Activated CD4-positive, alpha-beta T cell treated with anti-CD3 and anti-CD28 coated beads for 1 hour (primary cell): ENCODE data around the gene IGFALS.

ENCODE experiments used
- DNase-seq: peaks from one replicate; pipeline ENCODE4 v3.0.0-alpha.2; 2020

The IGFALS gene

DNA sequence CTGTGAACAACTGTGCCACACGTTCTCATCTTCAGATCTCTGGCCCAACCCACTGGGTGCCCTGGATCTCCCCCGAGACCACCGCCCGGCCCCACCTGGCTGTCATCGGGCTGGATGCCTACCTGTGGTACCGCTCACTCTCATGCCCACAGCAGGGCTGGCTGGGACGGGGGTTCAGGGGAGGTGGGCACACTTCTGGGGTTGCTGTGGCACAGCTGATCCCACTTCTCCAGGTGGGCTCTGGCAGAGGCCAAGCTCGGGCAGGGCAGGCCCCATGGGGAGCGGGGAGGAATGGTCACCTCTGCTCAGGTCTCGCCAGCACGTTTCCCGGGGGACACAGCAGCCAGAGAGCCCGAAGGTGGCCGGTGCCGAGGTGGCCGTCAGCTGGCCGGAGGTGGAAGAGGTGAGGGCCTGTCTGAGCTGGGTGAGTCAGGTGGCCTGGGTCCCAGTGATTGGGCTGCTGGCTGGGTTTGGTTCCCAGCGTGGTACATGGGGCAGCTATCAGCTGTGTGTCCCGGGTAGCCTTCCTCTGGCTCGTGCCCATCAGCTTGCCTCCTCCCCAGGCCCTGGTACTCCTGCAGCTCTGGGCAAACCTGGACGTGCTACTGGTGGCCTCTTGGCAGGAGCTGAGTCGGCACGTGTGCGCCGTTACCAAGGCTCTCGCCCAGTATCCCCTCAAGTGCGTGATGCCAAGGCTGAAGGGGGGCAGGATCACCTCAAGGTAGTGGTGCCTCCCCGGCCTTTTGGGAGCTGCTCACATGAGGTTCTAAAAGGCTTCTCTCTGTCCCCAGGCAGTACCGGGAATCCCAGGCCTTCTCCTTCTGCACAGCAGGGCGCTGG is 18.3 kb downstream of the IGFALS start:
- no peak for DNase-seq

DNA sequence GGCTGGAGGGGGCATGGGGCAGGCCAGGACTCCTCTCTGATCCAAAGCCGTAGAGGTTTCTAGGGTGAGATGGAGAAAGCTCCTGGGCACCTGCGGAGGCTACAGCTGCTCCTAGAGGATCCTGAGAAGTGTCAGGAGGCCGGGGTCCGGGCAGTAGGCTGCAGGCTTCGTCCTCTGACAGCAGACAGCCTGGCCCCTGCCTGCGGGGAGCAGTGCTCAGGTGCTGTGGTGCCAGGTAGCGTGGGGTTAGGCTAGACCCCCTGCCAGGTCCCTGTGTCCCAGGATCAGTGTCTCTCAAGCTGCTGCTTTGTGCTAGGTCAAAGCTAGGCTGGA is 19.1 kb downstream of the IGFALS start:
- DNase-seq = no peak

GRCh38 chr16:1773703-1774447 is 19.6 kb downstream of the IGFALS start:
- DNase-seq = no peak

GRCh38 chr16:1772908-1773702 is 20.4 kb downstream of the IGFALS start, which contains the start of gene MRPS34:
TSS of gene MRPS34 (minus strand) at chr16:1773134. CDS start at chr16:1773119, 15 bp downstream.
- DNase-seq = peak; percentile 68

DNA sequence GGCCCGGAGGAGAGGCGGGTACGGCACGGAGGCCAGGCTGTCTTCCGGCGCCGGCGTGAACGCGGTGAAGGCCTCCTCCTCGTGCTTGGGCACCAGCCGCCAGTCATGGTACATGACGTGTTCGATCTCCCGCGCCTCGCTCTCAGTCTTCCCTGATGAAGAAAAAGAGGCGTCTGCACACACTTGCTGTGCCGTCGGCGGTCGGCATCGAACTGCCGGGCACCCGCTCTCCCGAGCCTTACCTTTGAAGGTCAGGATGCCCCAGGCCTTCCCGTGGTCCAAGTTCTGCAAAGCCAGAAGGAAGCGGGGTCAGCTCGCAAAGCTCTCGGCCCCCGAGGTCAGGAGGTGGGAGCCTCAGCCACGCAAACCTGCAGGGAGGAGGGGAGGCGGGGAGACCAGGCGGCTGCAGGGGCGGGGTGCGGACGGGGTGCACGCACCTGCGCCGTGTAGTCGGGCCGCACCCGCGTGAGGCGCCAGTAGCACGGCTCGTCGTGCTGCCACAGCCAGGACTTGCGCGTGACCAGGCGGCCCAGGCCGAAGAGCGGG is 21.1 kb downstream of the IGFALS start, which contains the start of gene EME2:
Gene EME2 (plus strand): TSS at position 449 of the 546 bp plus-strand sequence. CDS start 418 bp downstream, outside the sequence.
- peak; percentile 31 for DNase-seq

DNA sequence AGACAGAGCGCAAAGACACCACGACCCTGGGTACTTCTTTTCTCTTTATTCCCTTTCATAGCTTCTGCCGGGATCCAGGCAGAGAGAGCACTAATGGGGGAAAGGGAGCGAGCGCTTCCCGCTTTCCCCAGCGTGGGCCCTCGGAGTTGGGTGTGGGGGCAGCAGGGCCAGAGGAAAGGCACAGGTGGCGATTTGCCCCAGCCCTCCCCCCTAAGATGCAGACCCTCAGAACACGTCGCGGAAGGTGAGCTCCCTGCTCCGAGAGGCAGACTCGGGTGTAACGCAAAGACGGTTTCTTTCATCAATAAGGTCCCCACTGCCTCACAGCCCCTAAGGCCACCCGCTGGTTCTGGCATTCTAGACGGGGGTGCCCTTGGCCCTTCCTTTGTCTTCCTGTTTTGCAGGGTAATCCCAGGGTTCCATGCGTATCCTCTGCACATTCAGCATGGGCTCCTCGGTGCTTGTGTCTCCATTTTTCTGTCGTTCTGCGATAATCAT is 21.6 kb downstream of the IGFALS start:
- no peak for DNase-seq

- peak; percentile 60 for DNase-seq
These were observed 22.2 kb downstream of the IGFALS start, which contains the start of gene NME3 for GRCh38 chr16:1771188-1771863. TSS of gene NME3 (minus strand) at chr16:1771543. CDS start at chr16:1771534, 9 bp downstream.

DNA sequence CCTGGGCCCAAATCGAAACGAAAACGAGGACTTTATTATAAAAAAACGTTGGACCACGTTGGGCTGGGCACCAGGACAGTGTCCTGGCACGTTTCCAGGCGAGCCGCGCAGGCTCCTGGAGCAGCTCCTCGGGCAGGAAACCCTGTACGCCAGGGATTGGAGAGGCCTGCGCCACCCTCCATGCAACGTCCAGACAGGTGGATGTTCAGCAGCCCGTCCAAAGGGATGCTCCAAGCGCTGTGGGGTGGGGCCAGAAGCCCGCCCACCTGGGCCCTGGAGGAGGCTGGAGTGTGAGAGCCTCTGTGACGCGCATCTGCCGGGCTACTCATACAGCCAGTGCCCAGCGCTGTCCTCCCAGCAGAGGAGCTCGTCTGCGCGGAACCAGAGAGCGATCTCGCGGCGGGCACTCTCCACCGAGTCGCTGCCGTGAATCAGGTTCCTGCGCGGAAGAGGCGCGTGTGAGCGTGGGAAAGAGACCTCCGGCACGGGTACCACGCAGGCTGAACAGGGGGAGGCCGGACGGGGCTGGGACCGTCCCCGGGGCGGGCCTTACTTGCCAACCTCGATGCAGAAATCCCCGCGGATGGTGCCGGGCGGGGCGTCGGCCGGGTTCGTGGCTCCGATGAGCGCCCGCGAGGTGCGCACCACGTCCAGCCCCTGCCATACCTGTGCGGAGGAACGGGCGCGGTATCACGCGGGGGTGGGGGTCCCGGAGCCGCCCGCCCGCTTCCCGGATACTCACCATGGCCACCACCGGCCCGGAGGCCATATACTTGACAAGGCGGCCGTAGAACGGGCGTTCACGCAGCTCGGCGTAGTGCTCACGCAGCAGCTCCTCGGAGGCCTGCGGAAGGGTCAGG is 22.9 kb downstream of the IGFALS start:
- no peak for DNase-seq

- DNase-seq = no peak
These were observed 23.9 kb downstream of the IGFALS start for GRCh38 chr16:1769402-1770300.

- no peak for DNase-seq
These were observed 24.6 kb downstream of the IGFALS start for GRCh38 chr16:1768767-1769401.

DNA sequence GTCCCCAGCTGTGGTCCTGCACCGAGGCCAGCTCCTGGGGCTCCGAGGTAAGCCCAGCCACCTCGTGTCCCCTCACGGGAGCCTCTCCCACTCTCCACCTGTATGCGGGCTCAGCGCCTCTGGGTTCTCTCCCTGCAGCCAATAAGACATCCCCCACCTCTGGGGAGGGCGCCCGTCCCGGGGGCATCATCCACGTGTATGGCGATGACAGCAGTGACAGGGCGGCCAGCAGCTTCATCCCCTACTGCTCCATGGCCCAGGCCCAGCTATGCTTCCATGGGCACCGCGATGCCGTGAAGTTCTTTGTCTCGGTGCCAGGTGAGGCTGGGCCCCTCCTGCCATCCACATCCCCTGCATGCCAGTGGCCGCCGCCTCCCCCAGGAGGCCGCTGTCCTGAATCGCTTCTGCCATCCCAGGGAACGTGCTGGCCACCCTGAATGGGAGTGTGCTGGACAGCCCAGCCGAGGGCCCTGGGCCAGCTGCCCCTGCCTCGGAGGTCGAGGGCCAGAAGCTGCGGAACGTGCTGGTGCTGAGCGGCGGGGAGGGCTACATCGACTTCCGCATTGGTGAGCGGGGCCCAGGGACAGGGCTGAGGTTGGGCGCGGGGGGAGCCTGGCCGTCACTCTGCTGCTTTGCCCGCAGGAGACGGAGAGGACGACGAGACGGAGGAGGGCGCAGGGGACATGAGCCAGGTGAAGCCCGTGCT is 25.3 kb downstream of the IGFALS start:
- no peak for DNase-seq

DNA sequence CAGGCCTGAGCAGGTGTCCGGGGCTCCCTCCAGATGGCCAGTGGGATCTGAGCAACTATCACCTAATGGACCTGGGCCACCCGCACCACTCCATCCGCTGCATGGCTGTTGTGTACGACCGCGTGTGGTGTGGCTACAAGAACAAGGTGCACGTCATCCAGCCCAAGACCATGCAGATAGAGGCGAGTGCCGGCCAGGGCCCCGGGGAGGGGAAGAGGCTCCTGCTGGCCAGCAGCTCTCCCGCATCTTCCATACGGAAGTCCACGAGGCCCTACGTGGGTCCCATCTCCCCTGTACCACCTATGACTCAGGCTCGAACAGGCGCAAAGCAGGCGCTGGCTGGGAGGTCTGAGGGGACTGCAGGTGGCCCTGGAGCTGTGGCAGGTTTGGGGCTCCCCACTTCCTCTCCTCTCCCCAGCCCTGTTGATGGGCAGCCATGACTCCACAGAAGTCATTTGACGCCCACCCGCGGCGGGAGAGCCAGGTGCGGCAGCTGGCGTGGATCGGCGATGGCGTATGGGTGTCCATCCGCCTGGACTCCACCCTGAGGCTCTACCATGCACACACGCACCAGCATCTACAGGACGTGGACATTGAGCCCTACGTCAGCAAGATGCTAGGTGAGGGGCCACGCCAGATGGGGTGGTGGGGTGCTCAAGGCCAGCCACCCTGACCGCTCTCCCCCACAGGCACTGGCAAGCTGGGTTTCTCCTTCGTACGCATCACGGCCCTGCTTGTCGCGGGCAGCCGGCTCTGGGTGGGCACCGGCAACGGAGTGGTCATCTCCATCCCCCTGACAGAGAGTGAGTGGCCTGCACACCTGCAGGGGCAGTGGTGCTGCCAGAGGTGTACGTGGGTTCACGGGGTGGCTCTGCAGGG is 26.1 kb downstream of the IGFALS start:
- DNase-seq = no peak

DNA sequence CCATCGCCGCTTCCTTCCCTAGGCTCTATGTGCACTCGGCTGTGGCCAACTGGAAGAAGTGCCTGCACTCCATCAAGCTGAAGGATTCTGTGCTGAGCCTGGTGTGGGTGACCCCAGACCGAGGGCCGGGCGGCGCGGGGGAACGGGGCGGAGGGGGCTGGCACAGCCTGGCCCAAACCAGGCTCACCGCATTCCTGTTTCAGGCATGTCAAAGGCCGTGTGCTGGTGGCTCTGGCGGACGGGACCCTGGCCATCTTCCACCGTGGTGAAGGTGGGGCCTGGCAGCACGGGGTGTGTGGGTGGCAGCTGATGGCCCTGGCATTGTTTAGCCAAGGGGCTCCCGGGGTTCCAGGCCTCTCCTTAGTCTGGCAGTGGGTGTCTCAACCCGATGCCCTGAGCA is 26.8 kb downstream of the IGFALS start:
- no peak for DNase-seq

DNA sequence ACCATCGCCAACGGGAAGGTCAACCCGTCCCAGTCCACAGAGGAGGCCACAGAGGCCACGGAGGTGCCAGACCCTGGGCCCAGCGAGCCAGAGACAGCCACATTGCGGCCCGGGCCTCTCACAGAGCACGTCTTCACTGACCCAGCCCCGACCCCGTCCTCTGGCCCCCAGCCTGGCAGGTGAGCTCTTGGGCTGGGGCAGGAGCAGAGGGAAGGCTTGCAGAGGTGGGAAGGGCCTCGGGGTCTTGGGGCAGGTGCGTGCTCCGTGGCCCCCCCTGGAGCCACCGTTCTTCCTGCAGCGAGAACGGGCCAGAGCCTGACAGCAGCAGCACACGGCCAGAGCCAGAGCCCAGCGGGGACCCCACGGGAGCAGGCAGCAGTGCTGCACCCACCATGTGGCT is 27.3 kb downstream of the IGFALS start:
- no peak for DNase-seq

DNA sequence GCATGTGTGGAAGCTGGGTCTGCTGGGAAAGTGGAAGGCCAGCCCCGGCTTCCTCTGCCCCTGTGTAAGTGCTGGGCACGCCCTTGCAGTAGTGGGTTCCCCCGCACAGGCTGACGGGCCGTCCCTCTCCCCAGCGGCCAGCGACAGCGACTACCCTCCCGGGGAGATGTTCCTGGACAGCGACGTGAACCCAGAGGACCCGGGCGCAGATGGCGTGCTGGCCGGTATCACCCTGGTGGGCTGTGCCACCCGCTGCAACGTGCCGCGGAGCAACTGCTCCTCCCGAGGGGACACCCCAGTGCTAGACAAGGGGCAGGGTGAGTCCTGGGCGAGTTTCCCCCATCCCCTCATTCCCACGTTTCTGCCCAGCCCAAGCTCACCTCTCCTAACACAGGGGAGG is 27.7 kb downstream of the IGFALS start:
- no peak for DNase-seq

DNA sequence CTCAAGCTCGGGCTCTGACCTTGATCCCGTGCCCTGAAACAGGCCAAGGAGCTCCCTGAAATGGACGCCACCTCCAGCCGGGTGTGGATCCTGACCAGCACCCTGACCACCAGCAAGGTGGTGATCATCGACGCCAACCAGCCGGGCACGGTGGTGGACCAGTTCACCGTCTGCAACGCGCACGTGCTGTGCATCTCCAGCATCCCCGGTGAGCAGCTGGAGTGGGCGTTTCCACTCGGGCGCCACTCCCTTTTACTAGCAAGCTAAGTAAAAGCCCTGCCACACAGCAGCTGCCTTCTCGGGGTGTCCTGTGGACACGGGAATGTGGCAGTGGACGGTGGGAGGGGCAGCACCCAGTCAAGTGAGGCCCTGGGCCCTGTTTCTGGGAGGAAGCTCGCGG is 28.5 kb downstream of the IGFALS start:
- no peak for DNase-seq
